DOHH2 (cell line): ENCODE data around the gene TCP1.

ENCODE experiments used
- CTCF ChIP-seq: fragments of 200-600 bp; sonication (generic); IDR thresholded peaks from one replicate; pipeline ENCODE4 v1.5.1; 2014; ENCODE audit warnings: antibody characterized with exemption, mild to moderate bottlenecking, low read depth, low read length; ENCODE audit not compliant: poor library complexity, severe bottlenecking
- EZH2phosphoT487 ChIP-seq: fragments of 200-600 bp; sonication (generic); IDR thresholded peaks from 2 replicates; pipeline ENCODE4 v1.6.1; 2017; ENCODE audit warnings: borderline replicate concordance, mild to moderate bottlenecking, antibody characterized with exemption, low read length, moderate library complexity, mixed read lengths

- TF ChIP-seq CTCF, result no peak
- TF ChIP-seq EZH2phosphoT487, result no peak
These were observed 28.1 kb downstream of the TCP1 start for GRCh38 chr6:159761129-159761872.
